Choroid plexus epithelial cell (primary cell): ENCODE measurements around the gene THSD4.

Experiments
- DNase-seq: peaks from one replicate; pipeline ENCODE4 v3.0.0-alpha.2; 2010; ENCODE audit warnings: low read depth
- H3K4me3 ChIP-seq: 2 replicates; pipeline ENCODE4 v1.5.1; 2011; ENCODE audit warnings: low read depth, mild to moderate bottlenecking, control low read depth, low read length, moderate library complexity
- CTCF ChIP-seq: conservative IDR thresholded peaks from 2 replicates; pipeline ENCODE4 v1.5.1; 2011; ENCODE audit warnings: low read depth, mild to moderate bottlenecking, control low read depth, inconsistent platforms, low read length, moderate library complexity

The THSD4 gene

GRCh38 chr15:71821547-71822129, 706.4 kb downstream of the THSD4 start:
- no peak for DNase-seq
- TF ChIP-seq CTCF, result no peak
- no peak overlapping the region for H3K4me3 ChIP-seq

DNA sequence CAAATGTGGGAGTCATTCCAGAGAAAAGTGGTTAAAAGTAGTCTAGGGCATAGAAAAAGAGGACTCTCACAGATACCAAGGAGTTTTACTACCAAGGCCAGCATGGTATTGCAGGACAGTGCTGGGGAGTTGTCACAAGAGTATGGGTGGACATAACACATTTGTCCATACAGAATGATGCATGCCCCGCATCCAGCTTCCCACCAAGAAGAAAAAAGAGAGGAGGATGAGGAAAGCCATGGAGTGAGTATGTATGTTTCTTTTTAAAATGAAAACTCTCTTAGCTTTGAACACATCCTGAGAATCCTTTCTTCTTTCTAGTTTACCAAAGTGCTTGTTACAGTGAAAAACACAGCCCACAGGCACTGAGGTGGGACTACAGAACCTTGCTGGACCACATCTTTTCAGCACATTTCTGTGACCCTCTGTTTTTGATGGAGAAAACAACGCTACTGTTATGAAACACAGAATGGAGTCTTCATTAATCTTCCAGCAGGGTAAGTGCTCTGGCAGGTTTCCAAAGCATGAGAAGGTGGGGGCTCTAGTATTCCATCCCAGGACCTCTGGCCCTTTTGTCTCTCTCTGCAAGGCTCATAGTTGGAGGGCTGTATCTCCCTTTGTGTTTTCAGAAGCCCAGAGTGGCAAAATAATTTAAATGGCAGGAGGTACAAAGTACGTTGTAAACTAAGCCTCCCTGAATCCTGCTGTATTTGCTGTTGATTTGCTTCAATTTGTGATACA, 707.8 kb downstream of the THSD4 start:
- TF ChIP-seq CTCF, result no peak
- DNase-seq, result no peak
- H3K4me3 ChIP-seq, result no peak overlapping the region

DNA sequence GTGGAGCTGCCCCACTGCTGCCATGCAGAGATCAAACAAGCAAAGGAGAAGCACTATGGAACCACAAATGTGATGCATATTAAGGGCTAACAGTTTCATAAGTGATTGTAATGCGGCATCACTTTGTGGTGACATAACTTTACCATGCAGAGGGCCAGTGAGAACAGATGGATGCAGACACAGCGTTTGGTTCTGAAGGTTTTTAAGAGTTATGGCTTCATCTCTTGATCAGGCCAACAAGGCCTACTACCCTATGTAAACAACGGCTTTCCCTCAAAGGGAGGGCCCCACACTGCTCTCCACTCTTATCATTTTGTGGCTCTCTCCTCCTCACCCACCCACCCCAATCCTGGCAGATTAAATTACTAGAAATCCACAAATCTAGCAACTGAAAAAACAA, 708.5 kb downstream of the THSD4 start:
- no peak for TF ChIP-seq CTCF
- H3K4me3 ChIP-seq, result no peak overlapping the region
- DNase-seq, result no peak

- no peak for DNase-seq
- no peak for TF ChIP-seq CTCF
These were observed 709.9 kb downstream of the THSD4 start for GRCh38 chr15:71825021-71825730.

GRCh38 chr15:71826196-71826595, 710.9 kb downstream of the THSD4 start:
- no peak for TF ChIP-seq CTCF
- H3K4me3 ChIP-seq, result no peak overlapping the region
- no peak for DNase-seq

More at GRCh38 chr15:71825021-71825730, 709.9 kb downstream of the THSD4 start:
- no peak overlapping the region for H3K4me3 ChIP-seq

DNA sequence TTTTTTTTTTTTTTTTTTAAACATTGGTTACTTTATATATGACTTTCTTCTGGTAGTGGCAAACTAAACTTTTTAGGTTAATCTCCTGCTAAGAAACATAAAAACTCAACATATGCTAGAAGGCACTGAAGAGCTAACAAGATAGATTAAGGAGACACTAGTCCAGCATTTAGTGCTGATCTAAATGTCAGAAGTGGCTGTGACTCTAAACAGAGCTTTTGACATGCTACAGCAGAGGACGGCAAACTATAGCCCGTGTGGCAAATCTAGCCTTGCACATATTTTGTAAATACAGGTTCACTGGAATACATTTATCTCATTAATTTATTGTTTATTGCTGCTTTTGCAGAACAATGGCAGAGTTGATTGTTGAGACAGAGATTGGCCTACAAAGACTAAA, 715.7 kb downstream of the THSD4 start:
- DNase-seq, result no peak
- TF ChIP-seq CTCF, result no peak
- no peak overlapping the region for H3K4me3 ChIP-seq
